ENCODE data around the gene TENT4A.

DNA sequence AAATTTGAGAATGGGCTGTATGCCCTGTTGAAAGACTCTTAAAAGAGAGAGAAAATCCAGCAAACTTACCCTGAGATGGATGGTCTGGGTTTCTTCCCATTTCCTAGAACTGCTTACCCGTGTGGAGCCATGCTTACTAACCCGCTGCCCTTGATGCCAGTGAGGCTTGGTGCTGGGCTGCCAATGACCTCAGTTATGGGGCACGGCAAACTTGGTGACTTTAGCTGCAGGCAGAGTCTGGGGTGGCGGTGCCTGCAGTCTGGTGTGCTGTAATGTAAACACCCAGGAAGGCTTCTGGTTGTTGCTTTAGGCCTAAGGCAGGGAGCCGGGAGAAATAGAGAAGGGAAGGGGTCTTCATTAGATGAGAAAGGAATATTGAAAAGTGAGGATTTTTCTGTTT, 7.3 kb upstream of the TENT4A start:
- TF ChIP-seq CTCF (conservative IDR thresholded peaks at IDR 0.05; ENCODE audit: low read depth, low read length) (no peak), EZH2 (IDR thresholded peaks at IDR 0.05; ENCODE audit: borderline replicate concordance, low read depth, low read length, poor library complexity, severe bottlenecking) (no peak)
